Sigmoid colon (tissue), 4 donors: Measurements from ENCODE around the gene FARSA.

Experiments used
- CTCF ChIP-seq, 4 experiments: fragments of 450-650 bp in 3 of 4; fragments of 200-600 bp in 1 of 4; IDR thresholded peaks; one replicate each; pipeline ENCODE4 v1.5.1; 2016 to 2019; ENCODE audit warnings: antibody characterized with exemption in 4 of 4, mild to moderate bottlenecking in 3 of 4, moderate library complexity in 2 of 4
- EP300 ChIP-seq, 4 donors: sonication (generic); formaldehyde crosslinking; IDR thresholded peaks; one replicate each; pipeline ENCODE4 v1.6.1; 2017; ENCODE audit warnings: antibody characterized with exemption in 4 of 4
- POLR2A ChIP-seq, 2 donors: fragments of 450-650 bp; IDR thresholded peaks; one replicate each; pipeline ENCODE4 v1.6.1; 2016; ENCODE audit warnings: antibody characterized with exemption in 2 of 2, mild to moderate bottlenecking in 2 of 2, moderate library complexity in 2 of 2

DNA sequence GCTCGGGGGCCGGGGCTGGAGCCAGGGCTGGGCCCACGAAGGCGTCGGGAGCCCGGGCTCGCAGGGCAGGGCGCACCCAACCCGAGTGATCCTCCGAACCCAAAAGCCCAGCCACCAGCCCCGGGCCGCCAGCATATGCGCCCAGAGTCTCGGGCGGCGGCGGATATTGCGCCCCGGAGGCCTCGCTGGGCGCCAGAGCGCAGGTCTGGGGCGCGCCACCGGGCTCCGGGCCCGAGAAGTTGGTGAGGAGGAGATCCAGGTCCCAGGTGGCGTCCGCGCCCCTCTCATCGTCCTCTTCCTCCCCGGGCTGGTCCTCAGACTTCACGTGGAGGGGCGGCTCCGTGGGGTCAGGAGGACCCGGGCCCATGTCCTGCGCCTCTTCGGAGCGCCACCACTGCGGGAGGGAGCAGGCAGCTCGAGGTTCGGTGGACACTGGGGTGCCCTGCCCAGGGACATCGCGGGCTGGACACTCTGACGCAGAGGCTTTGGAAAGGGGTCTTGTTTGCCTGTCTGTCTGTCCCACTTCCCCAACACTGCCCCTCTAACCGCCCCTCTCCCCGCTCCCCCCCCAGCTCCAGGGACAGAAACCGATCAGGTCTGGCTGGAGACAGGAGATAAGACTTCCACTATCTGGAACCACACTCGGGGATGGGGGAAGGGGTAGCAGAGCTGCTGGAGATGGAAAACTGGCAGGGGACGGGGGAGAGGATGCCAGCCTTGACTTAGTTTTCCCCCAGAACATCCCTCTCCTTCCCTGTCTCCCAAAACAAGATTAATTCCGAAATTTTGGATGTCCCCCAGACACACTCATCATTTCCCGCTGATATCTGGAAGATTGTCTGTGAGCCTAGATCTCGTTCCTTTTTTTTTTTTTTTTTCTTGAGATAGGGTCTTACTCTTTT is 47.5 kb downstream of the FARSA start:
- TF ChIP-seq CTCF (IDR thresholded peaks at IDR 0.05) (no peak), POLR2A (IDR thresholded peaks at IDR 0.05) (no peak), EP300 (IDR thresholded peaks at IDR 0.05) (no peak)
